Measurements from ENCODE around the gene NEDD4L.
A peak's percentile ranks its signal among the peaks of the same experiment; 100 is the strongest.

NEDD4L gene

DNA sequence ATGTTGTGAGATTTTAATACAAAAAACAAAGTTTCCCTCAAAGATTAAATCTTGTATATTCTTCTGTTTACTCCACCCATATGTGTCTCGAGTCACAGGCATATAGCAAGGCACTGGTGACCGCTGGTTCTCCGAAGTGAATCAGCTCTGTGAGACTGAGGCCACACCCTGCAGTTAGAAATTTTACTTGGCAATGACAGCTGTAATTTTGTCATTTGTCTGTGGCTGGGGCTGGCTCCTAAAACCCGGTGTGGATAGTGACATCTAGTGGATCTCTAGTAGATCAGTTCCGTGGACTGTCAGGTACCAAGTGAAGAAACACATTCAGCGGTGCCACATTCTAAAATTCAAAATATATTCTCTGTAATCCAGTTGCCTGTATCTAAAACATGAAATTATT lies 278.0 kb downstream of the NEDD4L start:
- no peaks in the 10 kb centered on the region for H3K9me3 Mint-ChIP-seq
- peaks cover 3% of the 10 kb centered on the region for H3K27me3 Mint-ChIP-seq (ENCODE audit: low read depth, poor library complexity)
- no peak overlapping the region for H3K27ac Mint-ChIP-seq
- H3K4me1 Mint-ChIP-seq, result peaks cover 11% of the 10 kb centered on the region
- H3K36me3 Mint-ChIP-seq (ENCODE audit: low read depth), result peaks cover 8% of the 10 kb centered on the region
- no peak overlapping the region for H3K4me3 Mint-ChIP-seq
- DNase-seq, result no peak
- TF ChIP-seq, protein P1, sequence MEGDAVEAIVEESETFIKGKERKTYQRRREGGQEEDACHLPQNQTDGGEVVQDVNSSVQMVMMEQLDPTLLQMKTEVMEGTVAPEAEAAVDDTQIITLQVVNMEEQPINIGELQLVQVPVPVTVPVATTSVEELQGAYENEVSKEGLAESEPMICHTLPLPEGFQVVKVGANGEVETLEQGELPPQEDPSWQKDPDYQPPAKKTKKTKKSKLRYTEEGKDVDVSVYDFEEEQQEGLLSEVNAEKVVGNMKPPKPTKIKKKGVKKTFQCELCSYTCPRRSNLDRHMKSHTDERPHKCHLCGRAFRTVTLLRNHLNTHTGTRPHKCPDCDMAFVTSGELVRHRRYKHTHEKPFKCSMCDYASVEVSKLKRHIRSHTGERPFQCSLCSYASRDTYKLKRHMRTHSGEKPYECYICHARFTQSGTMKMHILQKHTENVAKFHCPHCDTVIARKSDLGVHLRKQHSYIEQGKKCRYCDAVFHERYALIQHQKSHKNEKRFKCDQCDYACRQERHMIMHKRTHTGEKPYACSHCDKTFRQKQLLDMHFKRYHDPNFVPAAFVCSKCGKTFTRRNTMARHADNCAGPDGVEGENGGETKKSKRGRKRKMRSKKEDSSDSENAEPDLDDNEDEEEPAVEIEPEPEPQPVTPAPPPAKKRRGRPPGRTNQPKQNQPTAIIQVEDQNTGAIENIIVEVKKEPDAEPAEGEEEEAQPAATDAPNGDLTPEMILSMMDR (IDR thresholded peaks at IDR 0.05), result peak; percentile 33

DNA sequence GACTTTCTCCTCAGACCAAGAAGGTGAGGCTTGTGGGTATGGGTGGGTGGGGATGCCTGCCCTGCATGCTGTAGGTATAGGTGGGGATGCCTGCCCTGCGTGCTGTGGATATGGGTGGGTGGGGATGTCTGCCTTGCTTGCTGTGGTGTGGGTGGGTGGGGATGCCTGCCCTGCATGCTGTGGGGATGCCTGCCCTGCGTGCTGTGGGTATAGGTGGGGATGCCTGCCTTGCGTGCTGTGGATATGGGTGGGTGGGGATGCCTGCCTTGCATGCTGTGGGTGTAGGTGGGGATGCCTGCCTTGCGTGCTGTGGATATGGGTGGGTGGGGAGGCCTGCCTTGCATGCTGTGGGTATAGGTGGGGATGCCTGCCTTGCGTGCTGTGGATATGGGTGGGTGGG lies 278.4 kb downstream of the NEDD4L start:
- TF ChIP-seq, protein P1 (IDR thresholded peaks at IDR 0.05), result no peak
- peaks cover 8% of the 10 kb centered on the region for H3K36me3 Mint-ChIP-seq (ENCODE audit: low read depth)
- H3K4me1 Mint-ChIP-seq, result peaks cover 6% of the 10 kb centered on the region
- H3K27ac Mint-ChIP-seq, result no peak overlapping the region
- H3K9me3 Mint-ChIP-seq, result no peaks in the 10 kb centered on the region
- H3K27me3 Mint-ChIP-seq (ENCODE audit: low read depth, poor library complexity), result peaks cover 3% of the 10 kb centered on the region
- H3K4me3 Mint-ChIP-seq, result no peak overlapping the region
- no peak for DNase-seq

DNA sequence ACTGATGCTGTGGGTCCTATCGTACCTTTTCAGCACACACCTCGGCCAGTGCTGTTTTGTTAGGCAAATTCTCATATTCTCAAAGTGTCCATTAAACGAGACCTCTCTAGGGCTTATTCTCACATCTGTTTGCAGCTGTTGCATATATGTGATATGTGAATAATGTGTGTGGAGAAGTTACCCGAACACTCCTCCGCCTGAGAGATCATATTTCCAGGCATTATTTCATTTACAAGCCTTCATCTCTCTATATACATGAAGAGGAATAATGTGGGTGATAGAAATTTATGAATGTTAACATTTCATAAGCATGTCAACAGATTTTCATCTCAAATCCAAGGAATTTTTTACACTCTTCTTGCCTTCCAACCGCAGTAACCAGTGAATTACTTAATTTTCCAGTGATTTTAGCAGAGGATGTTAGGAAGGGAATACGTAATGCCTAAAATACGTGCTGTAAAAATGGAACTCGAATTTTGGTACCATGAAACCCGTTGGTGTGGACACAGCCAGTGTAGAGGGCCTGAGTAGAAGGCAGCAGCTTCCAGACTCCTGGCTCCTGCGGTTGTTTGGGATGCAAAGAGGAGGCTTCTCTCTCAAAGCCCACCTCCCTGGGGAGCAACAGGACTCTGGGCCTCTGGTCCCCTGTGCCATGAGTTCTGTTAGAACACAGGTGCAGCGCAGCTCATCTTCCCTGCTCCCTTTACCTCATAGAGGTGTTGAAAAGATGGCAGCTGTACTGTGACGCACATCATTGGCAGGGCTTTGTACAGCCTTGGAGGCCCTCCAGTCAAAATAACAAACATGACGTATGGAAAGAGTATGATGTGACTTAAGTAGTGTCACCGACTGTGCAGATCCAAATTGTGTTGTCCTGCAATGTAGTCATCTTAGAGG lies 280.1 kb downstream of the NEDD4L start:
- no peak for DNase-seq
- H3K4me3 Mint-ChIP-seq, result no peak overlapping the region
- TF ChIP-seq, protein P1 (IDR thresholded peaks at IDR 0.05), result no peak
- H3K4me1 Mint-ChIP-seq, result no peaks in the 10 kb centered on the region
- peaks cover 13% of the 10 kb centered on the region for H3K36me3 Mint-ChIP-seq (ENCODE audit: low read depth)
- H3K9me3 Mint-ChIP-seq, result no peaks in the 10 kb centered on the region
- H3K27me3 Mint-ChIP-seq (ENCODE audit: low read depth, poor library complexity), result peaks cover 3% of the 10 kb centered on the region
- H3K27ac Mint-ChIP-seq, result no peak overlapping the region

DNA sequence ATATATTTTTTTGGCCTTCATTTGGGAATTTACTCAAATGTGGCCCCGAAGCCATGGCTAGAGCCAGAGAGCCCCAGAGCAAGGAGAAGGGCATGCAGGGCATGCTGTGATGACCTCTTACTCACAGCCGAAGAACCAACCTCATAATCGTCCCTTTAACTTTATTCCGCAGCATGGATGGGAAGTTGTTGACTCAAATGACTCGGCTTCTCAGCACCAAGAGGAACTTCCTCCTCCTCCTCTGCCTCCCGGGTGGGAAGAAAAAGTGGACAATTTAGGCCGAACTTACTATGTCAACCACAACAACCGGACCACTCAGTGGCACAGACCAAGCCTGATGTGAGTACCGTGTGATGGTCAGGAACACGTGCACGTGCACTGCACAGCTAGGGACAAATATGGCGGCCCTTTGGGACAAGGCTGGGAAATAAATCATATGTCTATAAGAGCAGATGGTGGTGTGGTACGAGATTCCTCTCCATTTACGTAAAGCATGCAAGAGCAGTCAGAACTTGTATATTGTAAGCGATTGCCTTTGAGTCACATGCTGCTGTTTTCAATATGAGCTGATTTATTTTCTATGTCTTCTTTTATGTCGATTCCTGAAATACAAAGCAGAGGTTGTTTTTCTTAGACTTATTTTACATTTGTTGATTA lies 280.9 kb downstream of the NEDD4L start:
- Mint-ChIP-seq H3K4me3 (no peak overlapping the region), H3K4me1 (no peaks in the 10 kb centered on the region), H3K36me3 (ENCODE audit: low read depth) (peaks cover 15% of the 10 kb centered on the region), H3K27me3 (ENCODE audit: low read depth, poor library complexity) (peaks cover 3% of the 10 kb centered on the region), H3K27ac (no peak overlapping the region), H3K9me3 (no peaks in the 10 kb centered on the region)
- TF ChIP-seq, protein P1 (IDR thresholded peaks at IDR 0.05), result no peak
- no peak for DNase-seq

DNA sequence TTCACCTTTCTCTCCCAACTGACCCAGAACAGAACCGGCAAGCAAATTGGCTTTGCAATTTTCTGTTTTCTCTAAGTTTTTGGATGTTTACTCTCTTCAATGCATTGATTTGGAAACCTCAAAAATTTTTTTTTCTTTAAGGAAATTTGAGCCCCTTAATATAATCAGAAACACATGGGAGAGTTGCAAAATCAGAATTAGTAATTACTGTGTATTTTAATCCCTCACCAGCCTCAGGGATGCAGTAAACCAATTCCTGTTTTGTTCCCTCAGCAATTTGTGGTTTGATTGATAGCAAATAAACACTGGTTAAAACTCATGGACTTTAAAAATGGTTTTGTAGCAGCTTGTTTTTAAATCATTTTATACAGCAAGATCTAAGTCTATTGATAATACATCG lies 281.5 kb downstream of the NEDD4L start:
- peaks cover 3% of the 10 kb centered on the region for H3K27me3 Mint-ChIP-seq (ENCODE audit: low read depth, poor library complexity)

More for the DNA sequence above, 281.5 kb downstream of the NEDD4L start:
- TF ChIP-seq, protein P1 (IDR thresholded peaks at IDR 0.05), result no peak
- H3K27ac Mint-ChIP-seq, result no peak overlapping the region
- no peaks in the 10 kb centered on the region for H3K9me3 Mint-ChIP-seq
- no peak for DNase-seq
- H3K4me3 Mint-ChIP-seq, result no peak overlapping the region
- H3K36me3 Mint-ChIP-seq (ENCODE audit: low read depth), result peaks cover 21% of the 10 kb centered on the region
- no peaks in the 10 kb centered on the region for H3K4me1 Mint-ChIP-seq

Measured in nephron progenitor cell (in vitro differentiated cells).